Activated CD4-positive, alpha-beta T cell treated with anti-CD3 and anti-CD28 coated beads for 48 hours (primary cell): Measurements from ENCODE around the gene CTSH.
"Not testable (repeated sequence)": the region's sequence is repeated elsewhere in the genome, so short reads cannot be mapped to it uniquely, and the experiment has no call there.

Experiments used
- DNase-seq: peaks from one replicate; pipeline ENCODE4 v3.0.0-alpha.2; 2020

Gene CTSH

GRCh38 chr15:78921940-78922339, 22.9 kb downstream of the CTSH start:
- DNase-seq, result no peak

- no peak for DNase-seq
Measured at GRCh38 chr15:78921517-78921916, 23.3 kb downstream of the CTSH start.

- no peak for DNase-seq
Measured at GRCh38 chr15:78917888-78918287, 27.0 kb downstream of the CTSH start.

- DNase-seq, result no peak
Measured at GRCh38 chr15:78916088-78916487, 28.8 kb downstream of the CTSH start.

GRCh38 chr15:78915341-78916087, 29.3 kb downstream of the CTSH start:
- no peak for DNase-seq

- no peak for DNase-seq
Measured at GRCh38 chr15:78914027-78914764, 30.6 kb downstream of the CTSH start.

- DNase-seq, result no peak
Measured at GRCh38 chr15:78913012-78913411, 31.8 kb downstream of the CTSH start.

- no peak for DNase-seq
Measured at GRCh38 chr15:78912316-78912715, 32.5 kb downstream of the CTSH start.

- DNase-seq, result no peak
Measured at GRCh38 chr15:78910271-78910670, 34.6 kb downstream of the CTSH start.

- DNase-seq, result peak; percentile 46
Measured at GRCh38 chr15:78909791-78910228, 35.0 kb downstream of the CTSH start.

- DNase-seq, result no peak
Measured at GRCh38 chr15:78909160-78909695, 35.6 kb downstream of the CTSH start.

GRCh38 chr15:78907577-78907976, 37.3 kb downstream of the CTSH start:
- DNase-seq, result no peak

GRCh38 chr15:78906316-78906620, 38.6 kb downstream of the CTSH start:
- DNase-seq, result no peak

- DNase-seq, result no peak
Measured at GRCh38 chr15:78904599-78905358, 40.1 kb downstream of the CTSH start.

GRCh38 chr15:78902281-78903032, 42.4 kb downstream of the CTSH start:
- not testable (repeated sequence) for DNase-seq

- DNase-seq, result not testable (repeated sequence)
Measured at GRCh38 chr15:78900819-78901533, 43.9 kb downstream of the CTSH start.

- DNase-seq, result no peak
Measured at GRCh38 chr15:78898540-78898939, 46.3 kb downstream of the CTSH start.

- no peak for DNase-seq
Measured at GRCh38 chr15:78895471-78895870, 49.4 kb downstream of the CTSH start.

GRCh38 chr15:78893538-78893937, 51.3 kb downstream of the CTSH start:
- no peak for DNase-seq

GRCh38 chr15:78889000-78889399, 55.8 kb downstream of the CTSH start:
- no peak for DNase-seq

- DNase-seq, result no peak
Measured at GRCh38 chr15:78881681-78882080, 63.2 kb downstream of the CTSH start.

GRCh38 chr15:78880813-78881212, 64.0 kb downstream of the CTSH start:
- no peak for DNase-seq
